NCI-H526 (cell line): ENCODE results near the gene KLF11.
"Not testable (repeated sequence)": the region's sequence is repeated elsewhere in the genome, so short reads cannot be mapped to it uniquely, and the experiment has no call there.

ENCODE experiments used
- DNase-seq, 2 experiments: peaks; one replicate each; lab custom pipeline; 2025; lab: John Stamatoyannopoulos, UW

Gene KLF11

DNA sequence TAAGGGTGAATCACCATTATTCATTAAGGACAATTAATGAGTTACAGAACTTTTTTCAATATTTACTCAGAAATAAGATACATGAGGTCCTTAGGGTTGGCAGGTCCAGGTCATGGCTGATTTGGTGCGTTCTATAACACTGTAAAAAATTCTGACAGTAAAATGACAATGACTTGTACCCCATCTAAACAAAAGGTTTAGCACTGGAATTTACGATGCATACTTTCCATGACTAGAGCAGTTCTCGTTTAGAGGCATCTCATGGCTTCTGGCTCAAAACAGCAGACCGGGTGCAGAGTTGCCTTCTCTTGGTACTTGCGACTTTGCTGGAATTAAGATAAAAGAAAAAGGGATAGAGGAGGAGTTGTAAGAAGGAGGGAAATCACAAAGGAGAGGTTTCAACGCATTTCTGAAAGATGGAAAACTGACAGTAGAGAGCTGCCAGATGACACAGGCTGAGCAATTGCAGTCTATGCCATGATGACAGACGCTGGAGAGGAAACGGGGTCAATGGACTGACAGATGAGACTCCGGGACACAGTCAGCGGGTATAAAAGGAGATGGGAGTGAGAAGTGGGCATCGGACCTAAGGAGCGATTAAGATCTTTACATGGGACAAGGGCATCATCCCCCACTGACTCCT is 41.0 kb downstream of the KLF11 start:
- peak in 1 of 2 experiments; percentile 57 for DNase-seq

DNA sequence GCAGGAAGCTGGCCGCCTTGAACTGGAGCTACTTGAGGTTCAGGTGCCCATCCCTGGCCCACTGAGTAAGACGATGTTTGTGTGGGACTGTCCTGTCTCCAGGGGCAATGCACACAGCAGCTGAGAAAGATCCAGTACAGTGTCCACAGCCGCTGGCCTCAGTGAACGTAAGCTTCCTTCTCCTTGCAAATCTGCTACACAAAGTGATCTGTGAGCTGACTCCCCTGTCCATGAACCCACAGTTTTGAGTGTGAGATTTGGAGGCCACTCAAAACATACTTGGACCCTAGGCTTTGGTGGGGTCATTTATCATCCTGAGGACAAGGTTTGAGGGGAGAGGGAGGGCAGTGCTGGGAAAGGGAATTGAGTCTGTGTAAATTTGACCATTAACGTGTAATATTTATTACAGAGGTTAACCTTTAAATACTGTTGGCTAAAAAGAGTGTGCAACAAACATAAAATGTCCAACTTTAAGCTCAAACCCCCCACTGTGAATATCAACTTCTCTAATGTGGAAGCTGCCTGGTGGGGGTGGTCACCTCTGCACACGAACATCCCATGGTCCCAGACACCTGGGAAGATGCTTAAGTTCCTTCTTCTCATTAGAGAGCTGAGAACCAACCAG is 41.8 kb downstream of the KLF11 start:
- no peak for DNase-seq

DNA sequence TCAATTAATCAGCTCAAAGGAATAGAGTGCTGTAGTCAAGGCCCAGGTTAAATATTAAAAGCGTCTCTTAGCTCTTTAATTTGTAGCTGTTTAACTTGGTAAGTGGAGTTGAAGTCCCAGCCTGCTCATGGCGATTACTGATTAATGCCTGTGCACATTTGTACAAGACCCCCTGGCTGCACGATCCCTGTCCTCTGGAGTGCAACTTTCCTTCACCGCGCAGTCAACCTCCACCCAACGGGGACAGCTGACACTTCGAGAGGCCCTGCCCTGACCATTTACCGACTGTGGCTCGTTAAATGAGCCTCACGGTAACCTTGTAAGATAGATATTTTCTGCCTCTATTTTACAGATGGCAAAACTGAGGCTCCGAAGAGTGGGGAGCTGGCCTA is 42.3 kb downstream of the KLF11 start:
- DNase-seq, result no peak

DNA sequence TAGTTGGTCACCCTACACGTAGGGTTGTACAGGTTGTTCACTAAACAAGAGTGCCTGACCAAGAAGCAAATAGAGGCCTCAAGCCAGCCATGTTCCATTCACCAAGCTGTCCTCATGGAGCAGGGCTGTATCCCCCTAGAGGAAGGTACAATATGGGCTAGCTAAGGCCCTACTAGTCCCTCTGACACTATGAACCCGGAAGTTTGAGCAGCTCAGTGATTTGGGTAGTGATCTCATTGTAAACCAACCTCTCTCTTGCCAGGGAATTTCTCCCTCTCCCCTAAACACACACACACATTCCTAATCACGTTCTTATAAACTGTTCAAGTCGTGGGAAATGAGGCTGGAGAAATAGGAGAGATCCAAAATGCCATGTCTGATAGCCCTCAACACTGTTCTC is 43.6 kb downstream of the KLF11 start:
- no peak for DNase-seq

DNA sequence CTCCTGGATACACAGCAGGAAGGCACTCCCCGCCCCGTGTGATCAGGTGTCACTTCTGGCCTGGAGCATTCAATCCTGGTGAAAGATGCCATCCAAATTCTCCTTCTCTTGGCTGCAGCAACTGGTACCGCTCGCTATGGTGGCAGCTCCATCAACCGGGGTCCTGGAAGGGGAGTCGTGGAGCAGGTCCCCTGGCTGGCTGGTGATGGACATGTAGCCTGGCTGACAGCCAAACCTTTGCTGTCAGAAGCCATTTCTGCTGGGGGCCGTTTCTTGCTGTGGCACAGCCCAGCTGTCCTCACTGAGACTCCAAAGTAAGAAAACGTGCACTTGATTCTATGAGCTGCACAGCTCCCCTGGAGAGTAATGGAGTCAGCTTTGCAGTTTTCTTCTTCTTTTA is 44.0 kb downstream of the KLF11 start:
- no peak for DNase-seq

DNA sequence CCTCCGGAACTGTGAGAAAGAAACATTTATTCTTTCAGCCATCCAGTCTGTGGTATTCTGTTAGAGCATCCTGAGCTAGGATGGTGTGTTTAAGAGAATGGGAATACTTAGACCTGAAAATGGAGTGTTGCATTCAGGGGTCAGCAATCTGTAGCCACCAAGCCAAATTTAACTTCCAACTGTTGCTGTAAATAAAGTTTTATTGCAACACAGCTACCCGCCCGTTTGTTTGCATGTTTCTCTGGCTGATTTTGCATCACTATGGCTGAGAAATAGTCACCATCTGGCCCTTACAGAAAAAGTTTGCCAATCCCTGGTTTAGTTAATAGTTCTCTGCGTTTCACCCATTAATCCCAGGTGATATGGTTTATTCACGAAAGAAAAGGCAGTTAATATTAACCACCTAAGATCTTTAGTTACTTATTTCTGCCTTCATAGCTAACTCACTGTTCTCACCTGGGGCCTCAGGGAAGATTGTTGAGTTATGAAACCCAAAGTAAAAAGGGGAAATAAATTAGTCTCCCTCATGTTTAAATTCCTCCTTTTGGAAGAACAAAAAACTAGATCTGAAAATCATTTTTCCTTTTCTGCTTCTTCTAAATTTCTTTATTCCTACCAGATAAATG is 46.3 kb downstream of the KLF11 start:
- no peak for DNase-seq

DNA sequence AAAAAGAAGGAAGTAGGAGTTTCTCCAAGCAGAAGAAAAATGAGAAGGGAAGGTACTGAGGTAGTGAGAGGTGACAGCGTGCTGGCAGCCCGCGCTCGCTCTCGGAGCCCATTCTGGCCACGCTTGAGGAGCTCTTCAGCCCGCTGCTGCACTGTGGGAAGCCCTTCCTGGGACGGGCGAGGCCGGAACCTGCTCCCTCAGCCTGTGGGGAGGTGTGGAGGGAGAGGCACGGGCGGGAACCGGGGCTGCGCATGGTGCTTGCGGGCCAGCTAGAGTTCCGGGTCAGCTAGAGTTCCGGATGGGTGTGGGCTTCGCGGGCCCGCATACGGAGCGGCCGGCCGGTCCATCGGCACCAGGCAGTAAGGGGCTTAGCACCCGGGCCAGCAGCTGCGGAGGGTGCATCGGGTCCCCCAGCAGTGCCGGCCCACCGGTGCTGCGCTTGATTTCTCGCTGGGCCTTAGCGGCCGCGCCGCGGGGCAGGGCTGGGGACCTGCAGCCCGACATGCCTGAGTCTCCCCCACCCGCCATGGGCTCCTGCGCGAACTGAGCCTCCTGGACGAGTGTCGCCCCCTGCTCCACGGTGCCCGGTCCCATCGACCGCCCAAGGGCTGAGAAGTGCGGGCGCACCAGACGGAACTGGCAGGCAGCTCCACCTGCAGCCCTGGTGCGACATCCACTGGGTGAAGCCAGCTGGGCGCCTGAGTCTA is 48.0 kb downstream of the KLF11 start:
- no peak for DNase-seq

DNA sequence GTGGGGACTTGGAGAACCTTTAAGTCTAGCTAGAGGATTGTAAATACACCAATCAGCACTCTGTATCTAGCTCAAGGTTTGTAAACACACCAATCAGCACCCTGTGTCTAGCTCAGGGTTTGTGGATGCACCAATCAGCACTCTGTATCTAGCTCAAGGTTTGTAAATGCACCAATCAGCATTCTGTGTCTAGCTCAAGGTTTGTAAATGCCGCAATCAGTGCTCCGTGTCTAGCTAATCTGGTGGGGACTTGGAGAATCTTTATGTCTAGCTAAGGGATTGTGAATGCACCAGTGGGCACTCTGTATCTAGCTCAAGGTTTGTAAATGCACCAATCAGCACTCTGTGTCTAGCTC is 48.5 kb downstream of the KLF11 start:
- not testable (repeated sequence) for DNase-seq

DNA sequence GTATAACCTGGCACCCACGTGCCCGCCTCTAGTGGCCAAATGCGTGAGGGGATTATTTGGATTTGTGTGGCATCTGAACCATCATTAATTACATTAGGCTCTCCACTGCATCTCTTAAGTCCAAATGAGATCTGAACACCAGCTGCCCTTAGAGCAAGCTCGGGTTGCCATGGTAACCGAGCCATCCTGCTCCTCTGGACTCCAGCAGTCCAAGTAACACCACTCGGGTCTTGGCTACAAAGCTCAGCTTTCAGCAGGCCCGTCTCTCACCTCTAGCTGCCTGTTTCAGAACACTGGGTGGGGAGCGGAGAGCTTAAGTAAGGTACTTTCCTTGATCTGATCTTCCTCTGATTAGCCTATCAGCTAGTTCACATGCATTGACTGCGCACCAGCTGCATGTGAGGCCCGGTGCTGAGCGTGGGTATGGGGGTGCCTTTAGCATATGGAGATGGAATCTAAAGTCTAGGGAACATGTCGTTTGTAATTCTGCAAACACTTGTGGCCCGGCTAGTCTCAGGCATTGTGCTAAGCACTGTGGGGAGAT is 51.0 kb downstream of the KLF11 start:
- DNase-seq, result no peak

DNA sequence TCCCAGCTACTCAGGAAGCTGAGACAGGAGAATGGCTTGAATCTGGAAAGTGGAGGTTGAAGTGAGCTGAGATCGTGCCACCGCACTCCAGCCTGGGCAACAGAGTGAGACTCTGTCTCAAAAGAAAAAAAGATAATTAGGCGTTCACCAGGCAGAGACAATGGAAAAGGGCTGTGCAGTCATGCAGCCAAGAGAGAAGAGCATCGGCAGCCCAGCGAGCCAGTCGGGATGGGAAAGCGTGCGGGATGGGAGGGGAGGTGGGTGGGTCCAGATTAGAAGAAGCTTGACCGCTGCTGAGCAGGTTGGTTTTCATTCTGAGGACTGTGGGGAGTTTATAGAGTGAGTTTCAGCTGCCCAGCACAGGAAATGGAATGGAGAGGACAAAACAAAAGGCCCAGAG is 51.8 kb downstream of the KLF11 start:
- DNase-seq, result no peak

DNA sequence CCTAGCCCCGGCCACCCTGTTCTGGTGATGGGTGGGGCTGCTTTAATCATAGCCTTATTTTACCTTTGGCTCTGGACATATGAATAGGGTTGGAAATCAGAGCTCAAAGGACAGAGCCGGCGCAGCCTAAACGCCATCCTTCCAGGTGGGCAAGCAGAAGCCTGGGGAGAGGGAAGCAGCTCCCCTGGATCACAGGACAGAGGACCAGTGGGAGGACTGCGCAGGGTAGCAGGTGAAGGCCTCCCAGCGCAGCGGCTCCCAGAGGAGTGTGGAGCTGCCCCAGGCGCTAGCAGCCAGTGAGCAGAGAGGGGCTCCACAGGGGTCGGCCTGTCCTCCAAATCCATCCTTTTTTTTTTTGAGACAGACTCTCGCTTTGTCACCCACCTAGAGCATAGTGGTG is 53.3 kb downstream of the KLF11 start:
- DNase-seq, result no peak

DNA sequence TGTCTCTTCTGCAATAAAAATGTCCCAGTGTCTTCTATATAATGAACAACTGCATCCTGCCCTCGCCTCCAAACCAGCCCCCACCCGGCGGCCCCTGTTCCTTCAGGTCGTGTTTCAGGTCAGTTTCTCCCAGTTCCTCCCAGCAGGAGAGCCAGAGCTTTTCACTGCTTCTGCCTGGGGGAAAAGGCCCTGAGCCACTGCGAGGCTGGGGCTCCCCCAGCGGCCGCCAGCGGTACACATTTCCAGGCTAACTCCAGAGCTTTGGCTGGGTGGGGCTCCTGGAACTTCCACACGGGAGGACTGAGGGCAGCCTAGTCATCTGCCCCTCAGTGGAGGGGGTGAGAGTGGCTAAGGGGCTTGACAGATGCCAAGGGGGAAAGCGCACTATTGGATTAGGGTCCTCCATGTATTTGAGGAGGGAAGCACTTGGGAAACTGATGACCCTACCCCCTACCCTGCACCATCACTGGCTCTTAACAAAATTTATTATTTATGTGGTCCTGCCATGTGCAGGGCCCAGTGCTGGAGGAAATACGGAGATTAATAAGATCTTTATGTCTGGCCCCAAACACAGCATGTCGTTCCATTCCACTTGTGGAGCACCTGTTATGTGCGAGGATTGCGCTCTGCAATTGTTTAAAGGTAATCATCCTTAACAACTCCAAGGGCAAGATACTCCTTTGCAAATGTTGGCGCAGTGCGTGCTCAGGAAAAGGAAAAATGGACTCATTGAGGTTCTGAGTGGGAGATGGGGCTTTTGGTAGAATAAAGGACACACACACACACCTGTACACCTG is 54.2 kb downstream of the KLF11 start:
- DNase-seq, result peak in 1 of 2 experiments; percentile 81

DNA sequence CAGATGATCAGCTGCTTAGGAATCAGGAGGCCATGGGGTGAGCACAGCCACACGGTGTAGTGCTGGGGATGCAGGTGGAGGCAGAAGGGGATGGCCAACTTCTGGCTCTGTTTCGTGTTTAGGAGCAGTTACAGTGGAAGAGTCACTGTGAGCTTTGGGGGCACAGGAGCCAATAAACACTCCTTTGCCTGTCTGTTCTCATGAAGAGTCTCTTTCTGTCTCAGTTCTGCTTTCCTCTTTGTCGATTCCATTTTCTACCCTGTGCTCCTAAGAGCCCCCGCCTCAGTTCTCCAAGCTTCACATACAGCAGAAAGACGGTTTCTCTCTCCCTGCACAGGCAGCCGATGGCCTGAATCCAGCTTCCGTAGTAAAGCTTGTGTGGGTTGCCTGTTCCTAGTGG is 58.1 kb downstream of the KLF11 start:
- DNase-seq, result no peak

DNA sequence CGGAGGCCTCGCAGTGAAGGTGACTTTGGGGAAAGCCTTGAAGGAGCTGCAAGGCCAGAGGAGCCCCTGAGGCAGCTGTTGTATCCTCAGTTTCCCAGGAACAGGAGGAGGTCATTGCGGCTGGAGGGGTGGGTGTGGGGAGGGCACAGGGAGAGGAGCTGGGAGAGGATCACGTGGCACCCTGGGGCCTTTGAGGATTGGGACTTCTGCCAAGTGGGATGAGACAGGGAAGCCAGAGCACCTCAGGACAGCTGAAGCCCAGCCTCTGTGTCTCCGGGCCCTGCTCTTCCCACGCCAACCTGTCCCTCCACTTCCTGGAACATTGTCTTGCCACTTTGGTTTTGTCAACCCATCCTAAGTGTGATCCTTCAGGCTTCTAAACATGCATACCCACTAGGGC is 59.8 kb downstream of the KLF11 start:
- no peak for DNase-seq
